H1 (cell line): ENCODE measurements around the gene MYRIP. TPM values are rescaled to one million over a fixed set of nuclear protein-coding genes. Genes with fewer than 3 reads are reported as not detected.

ENCODE experiments used
- CTCF ChIA-PET: fragments of 300-600 bp; sonication (Branson Sonifier 250); formaldehyde crosslinking; loops from one replicate; lab custom pipeline; 2021; ENCODE audit not compliant: partially characterized antibody; lab: Charles Lee
- POLR2A ChIA-PET: fragments of 300-600 bp; sonication (Branson Sonifier 250); formaldehyde crosslinking; loops from one replicate; lab custom pipeline; 2021; ENCODE audit warnings: inconsistent platforms; ENCODE audit not compliant: partially characterized antibody; lab: Charles Lee
- DNase-seq, 2 experiments: peaks; one replicate each; pipeline versions ENCODE4 v3.0.0 to v3.0.0-alpha.2; 2010 to 2022; ENCODE audit warnings: low spot score in 2 of 2, low read depth in 1 of 2, mixed read lengths in 1 of 2
- FAIRE-seq: peaks from 2 replicates; lab custom pipeline; 2011; peaks lifted over from hg19 to GRCh38; lab: Jason Lieb, UNC
- H2AFZ ChIP-seq: 2 replicates; pipeline ENCODE4 v1.8.1; 2012; ENCODE audit warnings: low read length, inconsistent platforms
- H2AK5ac ChIP-seq: 2 replicates; pipeline ENCODE4 v1.6.1; 2013; ENCODE audit warnings: low read depth, low read length
- H2BK120ac ChIP-seq: replicated peaks from 2 replicates; pipeline ENCODE3; 2013; ENCODE audit warnings: low read depth, low read length, inconsistent platforms
- H2BK12ac ChIP-seq: 2 replicates; pipeline ENCODE4 v1.6.1; 2013; ENCODE audit warnings: low read depth, low read length
- H2BK15ac ChIP-seq: 2 replicates; pipeline ENCODE4 v1.6.1; 2013; ENCODE audit warnings: low read length
- H2BK20ac ChIP-seq: 2 replicates; pipeline ENCODE4 v1.6.1; 2013; ENCODE audit warnings: low read length
- H2BK5ac ChIP-seq: 2 replicates; pipeline ENCODE4 v1.6.1; 2013; ENCODE audit warnings: low read depth, low read length
- H3K14ac ChIP-seq: 2 replicates; pipeline ENCODE4 v1.6.1; 2013; ENCODE audit warnings: inconsistent platforms; ENCODE audit not compliant: insufficient read length
- H3K18ac ChIP-seq: 2 replicates; pipeline ENCODE4 v1.6.1; 2013; ENCODE audit warnings: low read length; ENCODE audit errors: extremely low read depth
- H3K23ac ChIP-seq: 2 replicates; pipeline ENCODE4 v1.6.1; 2013; ENCODE audit warnings: inconsistent platforms; ENCODE audit not compliant: insufficient read length
- H3K23me2 ChIP-seq: 2 replicates; pipeline ENCODE4 v1.6.1; 2013; ENCODE audit warnings: low read depth, low read length
- H3K27ac ChIP-seq: 2 replicates; pipeline ENCODE4 v1.6.1; 2011; ENCODE audit warnings: low read depth, low read length, inconsistent platforms
- H3K27me3 ChIP-seq, 4 experiments: replicated peaks in 1 of 4; 1 replicate in 1 of 4; 2 replicates in 3 of 4; pipeline versions ENCODE4 v1.6.1 to v1.8.1; 2011 to 2013; ENCODE audit warnings: low read length in 3 of 4, mild to moderate bottlenecking in 3 of 4, inconsistent platforms in 2 of 4, mixed read lengths in 2 of 4, moderate library complexity in 1 of 4; ENCODE audit not compliant: control insufficient read depth in 3 of 4, insufficient read depth in 3 of 4; ENCODE audit errors: extremely low read depth in 1 of 4
- H3K36me3 ChIP-seq, 4 experiments: 2 replicates each; pipeline versions ENCODE4 v1.6.1 to v1.8.1; 2011 to 2013; ENCODE audit warnings: mild to moderate bottlenecking in 4 of 4, low read length in 3 of 4, moderate library complexity in 2 of 4, control low read depth in 1 of 4, inconsistent platforms in 1 of 4; ENCODE audit not compliant: insufficient read depth in 4 of 4, control insufficient read depth in 2 of 4
- H3K4ac ChIP-seq: replicated peaks from 2 replicates; pipeline ENCODE3; 2013; ENCODE audit warnings: low read length, low read depth, mixed read lengths, inconsistent platforms; ENCODE audit not compliant: insufficient read length
- H3K4me1 ChIP-seq, 4 experiments: replicated peaks in 1 of 4; 1 replicate in 1 of 4; 2 replicates in 3 of 4; pipeline versions ENCODE4 v1.6.1 to v1.8.1; 2011 to 2013; ENCODE audit warnings: low read length in 3 of 4, inconsistent platforms in 2 of 4, mixed read lengths in 1 of 4; ENCODE audit not compliant: insufficient read depth in 4 of 4, control insufficient read depth in 3 of 4
- H3K4me2 ChIP-seq, 2 experiments: 2 replicates each; pipeline versions ENCODE4 v1.6.1 to v1.8.1; 2011 to 2013; ENCODE audit warnings: low read depth in 2 of 2, low read length in 2 of 2, control low read depth in 1 of 2, inconsistent platforms in 1 of 2, mild to moderate bottlenecking in 1 of 2; ENCODE audit not compliant: insufficient read depth in 1 of 2
- H3K4me3 ChIP-seq, 4 experiments: fragments of 200-600, 300-600 bp in 1 of 4; sonication (generic), shearing (Covaris generic), sonication (Bioruptor Twin) in 1 of 4; 2 replicates each; pipeline versions ENCODE4 v1.5.1 to v1.8.1; 2011 to 2016; ENCODE audit warnings: low read length in 4 of 4, low read depth in 3 of 4, control low read depth in 2 of 4, inconsistent platforms in 2 of 4, mild to moderate bottlenecking in 2 of 4, mixed read lengths in 1 of 4, moderate library complexity in 1 of 4; ENCODE audit not compliant: insufficient read depth in 2 of 4; ENCODE audit errors: extremely low read depth in 1 of 4
- H3K56ac ChIP-seq: replicated peaks from 2 replicates; pipeline ENCODE3; 2013; ENCODE audit warnings: low read depth, mild to moderate bottlenecking, mixed read lengths, low read length, inconsistent platforms; ENCODE audit not compliant: insufficient read length
- H3K79me1 ChIP-seq: 2 replicates; pipeline ENCODE4 v1.6.1; 2013; ENCODE audit warnings: low read depth, low read length, control low read depth
- H3K79me2 ChIP-seq, 2 experiments: 2 replicates each; pipeline versions ENCODE4 v1.6.1 to v1.8.1; 2012 to 2013; ENCODE audit warnings: low read length in 2 of 2, mild to moderate bottlenecking in 2 of 2, inconsistent platforms in 1 of 2; ENCODE audit not compliant: insufficient read depth in 2 of 2, control insufficient read depth in 1 of 2
- H3K9ac ChIP-seq, 4 experiments: replicated peaks in 1 of 4; 1 replicate in 1 of 4; 2 replicates in 3 of 4; pipeline versions ENCODE4 v1.6.1 to v1.8.1; 2011 to 2013; ENCODE audit warnings: low read depth in 3 of 4, low read length in 3 of 4, control low read depth in 2 of 4, mild to moderate bottlenecking in 2 of 4, moderate library complexity in 2 of 4, inconsistent platforms in 1 of 4; ENCODE audit errors: extremely low read depth in 1 of 4
- H3K9me3 ChIP-seq, 2 experiments: 2 replicates each; pipeline versions ENCODE4 v1.6.1 to v1.8.1; 2012 to 2013; ENCODE audit warnings: mild to moderate bottlenecking in 2 of 2, moderate library complexity in 2 of 2, control low read depth in 1 of 2, inconsistent platforms in 1 of 2, low read depth in 1 of 2, low read length in 1 of 2, mixed read lengths in 1 of 2; ENCODE audit not compliant: insufficient read depth in 2 of 2
- H4K20me1 ChIP-seq, 2 experiments: replicated peaks in 1 of 2; 2 replicates each; pipeline versions ENCODE3 to v1.8.1; 2011 to 2013; ENCODE audit warnings: inconsistent platforms in 2 of 2, low read length in 2 of 2, mild to moderate bottlenecking in 1 of 2; ENCODE audit not compliant: insufficient read depth in 2 of 2, control insufficient read depth in 1 of 2
- H4K5ac ChIP-seq: 2 replicates; pipeline ENCODE4 v1.6.1; 2013; ENCODE audit warnings: low read length, low read depth, mixed read lengths, inconsistent platforms; ENCODE audit not compliant: insufficient read length
- H4K8ac ChIP-seq: 2 replicates; pipeline ENCODE4 v1.8.0; 2013; ENCODE audit warnings: mild to moderate bottlenecking, moderate library complexity, low read length, inconsistent platforms; ENCODE audit not compliant: insufficient read depth; ENCODE audit errors: extremely low read depth
- H4K91ac ChIP-seq: replicated peaks from 2 replicates; pipeline ENCODE3; 2013; ENCODE audit warnings: low read length, mixed read lengths, inconsistent platforms; ENCODE audit not compliant: insufficient read length
- CBX8 ChIP-seq: fragments of 300-800, 300-1000 bp; sonication (generic); IDR thresholded peaks from 2 replicates; pipeline ENCODE4 v1.7.1; 2016; ENCODE audit warnings: low read depth, low read length, borderline replicate concordance
- CHD1 ChIP-seq: IDR thresholded peaks from 2 replicates; pipeline ENCODE4 v1.6.1; 2012; ENCODE audit warnings: low read depth, low read length, improper control_type of control experiment
- KDM1A ChIP-seq: fragments of 200-600, 300-600 bp; sonication (generic); IDR thresholded peaks from 2 replicates; pipeline ENCODE4 v1.7.1; 2016; ENCODE audit warnings: mild to moderate bottlenecking, low read length, borderline replicate concordance
- SP1 ChIP-seq: IDR thresholded peaks from 2 replicates; pipeline ENCODE4 v1.6.1; 2011; ENCODE audit warnings: low read depth, low read length
- TEAD4 ChIP-seq: IDR thresholded peaks from 2 replicates; pipeline ENCODE4 v1.6.1; 2012; ENCODE audit warnings: low read depth, low read length, inconsistent platforms, mixed read lengths
- WGBS, 2 experiments: shearing (Covaris generic) in 1 of 2; methylation state at CpG; one replicate each; pipeline versions ENCODE4 v1.1.6 to v1.1.7; 2013 to 2015; ENCODE audit warnings: low lambda C conversion rate in 2 of 2, mixed read lengths in 2 of 2, inconsistent platforms in 1 of 2, low coverage in 1 of 2, missing lambda C conversion rate in 1 of 2; ENCODE audit not compliant: insufficient replicate concordance in 2 of 2, insufficient coverage in 1 of 2, insufficient read length in 1 of 2; ENCODE audit errors: extremely low coverage in 1 of 2, missing lambda C conversion rate in 1 of 2; 5-methylcytosine and 5-hydroxymethylcytosine counted together
- polyA plus RNA-seq, 7 experiments: library from polyadenylated mRNA; depleted of rRNA in 3 of 7; stranded (reverse) in 5 of 7; unstranded in 2 of 7; fragments of >200 nt in 5 of 7; fragments of 200-250 nt in 2 of 7; gene quantifications; 1 replicate in 5 of 7; 2 replicates in 1 of 7; 4 replicates in 1 of 7; pipeline versions ENCODE4 v1.2.1 to v1.2.3, GENCODE V29; 2011 to 2013; ENCODE audit warnings: missing spikeins in 2 of 7, mixed read lengths in 2 of 7
- total RNA-seq: library from RNA; stranded (reverse); fragmentation: NEBNext Ultra II Directional; extraction: Animal tissue kit (Norgen Biotek cat#: 25700); gene quantifications from 2 replicates; pipeline ENCODE4 v1.2.1, GENCODE V29; 2021

The MYRIP gene
- total and polyA plus RNA-seq, 2 of the 8 experiments (the other 6 are each of a cell fraction or from before 2014, with no cell fraction given), result 0.54 to 4.3 TPM

- H3K79me1 ChIP-seq, result no peaks in the 10 kb centered on the region
- H2BK15ac ChIP-seq, result no peak overlapping the region
- H4K91ac ChIP-seq, result no peak overlapping the region
- H3K27ac ChIP-seq, result no peak overlapping the region
- no peaks in the 10 kb centered on the region for H4K20me1 ChIP-seq
- H4K8ac ChIP-seq, result no peak overlapping the region; the same call in 1 of the 2 replicates
- H2BK12ac ChIP-seq, result no peak overlapping the region
- H3K14ac ChIP-seq, result no peak overlapping the region
- H4K5ac ChIP-seq, result no peak overlapping the region
- H3K4me1 ChIP-seq, result peaks cover 0 to 4% (median 0%) of the 10 kb centered on the region in 4 experiments; a peak in 2 of 7 replicates
- TF ChIP-seq TEAD4, result no peak
- TF ChIP-seq SP1, result no peak
- TF ChIP-seq CHD1, result no peak
- no peak for TF ChIP-seq CBX8
- no peak for TF ChIP-seq KDM1A
- TF ChIP-seq, all 59 proteins: peak for 0
- no peak overlapping the region for H3K9ac ChIP-seq
- CTCF ChIA-PET, result interaction anchor here (0.8 to 2.4 kb wide), 2 partner anchors 9 to 284 kb away, joined by 3 to 7 read pairs; no protein-coding TSS in a partner anchor
- H2AK5ac ChIP-seq, result no peak overlapping the region
- WGBS, 2 experiments, result 84% methylated on average over 6 of the region's 6 CpGs; no CpG with 5 or more reads in 1 of the 2 experiments
- H2AFZ ChIP-seq, result no peak overlapping the region
- no peak for DNase-seq
- H3K4me3 ChIP-seq, result no peak overlapping the region
- POLR2A ChIA-PET, result no interaction called here
- no peak overlapping the region for H2BK120ac ChIP-seq
- no peaks in the 10 kb centered on the region; the same call in 1 of the 2 replicates for H3K23me2 ChIP-seq
- no peaks in the 10 kb centered on the region for H3K79me2 ChIP-seq
- H3K23ac ChIP-seq, result no peak overlapping the region
- no peak overlapping the region for H3K56ac ChIP-seq
- FAIRE-seq, result no peak
- no peak overlapping the region for H3K4ac ChIP-seq
- H3K9me3 ChIP-seq, result no peaks in the 10 kb centered on the region; a peak in 1 of 4 replicates
- H3K4me2 ChIP-seq, result no peak overlapping the region
- no peak overlapping the region for H3K18ac ChIP-seq
- no peak overlapping the region for H2BK5ac ChIP-seq
- H3K27me3 ChIP-seq, result peaks cover 0 to 1% (median 0%) of the 10 kb centered on the region in 4 experiments; a peak in 1 of 7 replicates
- no peak overlapping the region for H2BK20ac ChIP-seq
- H3K36me3 ChIP-seq, result no peaks in the 10 kb centered on the region
Observed at GRCh38 chr3:40096661-40097111, 287.3 kb downstream of the MYRIP start.
